DMS114 treated with DMSO at 0.1 percent for 48 hours (cell line): ENCODE results near the gene PIP5KL1.

Experiments
- DNase-seq: peaks from one replicate; lab custom pipeline; 2025; ENCODE audit not compliant: unreplicated experiment; lab: John Stamatoyannopoulos, UW

PIP5KL1 gene, protein sequence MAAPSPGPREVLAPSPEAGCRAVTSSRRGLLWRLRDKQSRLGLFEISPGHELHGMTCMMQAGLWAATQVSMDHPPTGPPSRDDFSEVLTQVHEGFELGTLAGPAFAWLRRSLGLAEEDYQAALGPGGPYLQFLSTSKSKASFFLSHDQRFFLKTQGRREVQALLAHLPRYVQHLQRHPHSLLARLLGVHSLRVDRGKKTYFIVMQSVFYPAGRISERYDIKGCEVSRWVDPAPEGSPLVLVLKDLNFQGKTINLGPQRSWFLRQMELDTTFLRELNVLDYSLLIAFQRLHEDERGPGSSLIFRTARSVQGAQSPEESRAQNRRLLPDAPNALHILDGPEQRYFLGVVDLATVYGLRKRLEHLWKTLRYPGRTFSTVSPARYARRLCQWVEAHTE

DNA sequence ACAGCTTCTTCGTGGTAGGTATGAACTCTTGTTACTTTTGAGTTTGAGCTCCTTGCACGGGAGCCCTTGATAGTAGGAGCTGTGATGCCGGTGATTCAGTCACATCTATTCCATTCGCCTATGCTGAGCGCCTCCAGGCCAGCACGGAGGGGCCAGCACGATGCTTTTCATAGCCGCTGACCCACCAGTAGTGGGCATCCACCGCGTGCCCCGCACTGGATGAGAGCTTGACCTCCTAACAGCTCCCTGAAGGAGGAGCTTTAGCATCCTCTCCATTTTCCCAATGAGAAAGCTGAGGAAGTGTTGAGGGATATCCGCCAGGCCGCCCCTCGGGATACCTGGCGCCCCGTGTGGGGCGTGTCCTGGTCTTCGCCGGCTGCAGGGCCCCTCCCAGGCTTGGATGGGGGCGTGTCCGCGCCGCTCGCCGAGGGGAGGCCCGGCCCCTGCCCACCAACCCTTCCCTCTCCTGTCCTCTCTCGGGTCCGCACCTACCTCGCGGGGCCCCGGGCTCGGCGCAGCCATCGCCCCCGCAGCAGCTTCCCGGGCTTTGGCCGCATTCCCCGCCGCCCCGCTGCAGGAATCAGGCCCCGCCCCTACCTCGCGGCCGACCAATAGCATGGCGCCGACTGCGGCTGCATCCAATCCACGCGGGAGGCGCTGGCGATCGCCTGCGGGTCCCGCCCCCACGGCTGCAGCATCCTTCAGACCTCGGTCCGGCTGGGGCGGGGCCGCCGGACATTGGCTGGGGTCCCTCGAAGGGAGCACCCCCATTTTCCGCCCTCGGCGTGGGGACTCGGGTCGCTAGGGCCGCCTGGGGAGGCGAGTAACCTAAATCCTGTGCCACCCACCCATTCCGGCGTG is at the start of gene PIP5KL1:
PIP5KL1 (minus strand) TSS at position 547 of the 861 bp plus-strand sequence; CDS start at position 522, 25 bp downstream.
- DNase-seq: peak; percentile 55

GRCh38 chr9:127980060-127980705 is 49.6 kb upstream of the PIP5KL1 start:
- DNase-seq: no peak

GRCh38 chr9:127979333-127980059 is 48.9 kb upstream of the PIP5KL1 start:
- no peak for DNase-seq

- DNase-seq: no peak
These were observed 48.4 kb upstream of the PIP5KL1 start for GRCh38 chr9:127979015-127979332.

DNA sequence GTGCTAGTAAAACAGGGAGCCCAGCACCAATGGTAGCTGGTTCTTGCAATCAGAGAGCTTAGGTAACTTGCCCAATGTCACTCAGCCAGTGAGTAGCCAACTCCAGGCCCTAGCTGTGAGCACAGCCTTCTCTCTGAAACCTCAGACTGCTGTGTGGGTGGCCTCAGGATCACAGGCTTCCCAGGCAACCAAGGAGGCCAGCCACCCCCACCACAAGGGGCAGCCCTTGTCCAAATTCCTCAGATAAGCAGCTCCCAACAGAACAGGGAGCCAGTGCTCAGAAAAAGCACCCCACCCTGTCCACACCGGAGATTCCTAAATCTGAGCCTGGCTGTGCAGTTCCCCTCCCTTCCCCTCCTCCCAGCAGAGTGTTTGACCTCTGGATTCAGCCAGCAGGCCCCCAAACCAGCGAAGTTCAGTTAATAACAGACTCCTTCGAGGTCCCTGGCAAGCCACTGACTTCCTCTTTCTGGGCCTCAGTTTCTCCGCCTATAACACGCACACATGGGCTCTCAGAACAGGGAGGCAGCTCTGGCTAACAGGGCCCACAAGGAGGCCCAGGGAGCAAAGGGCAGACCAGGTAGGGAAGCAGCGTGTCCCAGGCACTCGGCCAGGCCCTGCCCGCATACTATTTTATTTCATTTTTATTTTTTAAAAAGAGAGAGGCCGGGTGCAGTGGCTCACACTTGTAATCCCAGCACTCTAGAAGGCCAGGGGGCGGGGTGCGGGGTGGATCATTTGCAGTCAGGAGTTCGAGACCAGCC is 47.5 kb upstream of the PIP5KL1 start:
- DNase-seq: no peak

DNA sequence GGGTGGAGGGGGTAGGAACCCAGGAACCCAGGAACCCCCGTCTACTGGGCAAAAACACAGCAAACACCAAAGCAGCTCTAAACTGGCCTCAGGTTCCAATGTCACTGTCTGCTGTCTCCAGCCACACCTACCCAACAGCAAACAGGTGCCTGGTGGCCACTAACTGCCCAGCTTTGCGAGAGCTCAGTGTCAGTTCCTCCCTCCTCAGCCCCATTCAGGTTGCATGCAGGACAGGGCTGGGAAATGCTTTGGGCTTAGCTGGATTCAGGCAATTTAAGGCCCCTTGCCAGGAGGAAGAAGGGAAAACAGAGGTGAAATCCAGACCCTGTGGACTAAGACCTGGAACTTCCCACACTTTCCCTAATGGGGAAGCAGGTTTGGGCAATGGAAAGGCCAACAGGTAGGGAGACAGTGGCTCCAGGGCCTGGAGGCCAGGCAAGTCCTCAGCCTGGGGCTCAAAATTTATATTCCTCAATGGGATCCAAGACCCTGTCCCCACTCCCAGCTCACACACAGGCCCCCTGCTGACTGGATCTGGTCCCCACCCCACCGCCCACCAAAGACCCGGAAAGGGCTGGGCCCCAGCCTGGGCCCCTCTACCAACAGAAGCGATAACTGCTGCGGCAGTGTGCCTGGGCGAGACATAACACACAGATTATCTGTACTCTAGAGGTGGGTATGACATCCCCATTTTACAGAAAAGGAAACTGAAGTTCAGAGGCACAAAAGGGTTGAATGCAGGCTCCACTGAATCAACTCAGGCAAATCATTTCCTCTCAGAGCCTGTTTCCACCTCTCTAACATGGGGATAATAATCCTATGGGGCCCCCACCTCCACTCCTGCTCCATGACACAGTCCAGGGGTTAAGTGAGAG is 46.7 kb upstream of the PIP5KL1 start:
- no peak for DNase-seq

- DNase-seq: no peak
These were observed 45.9 kb upstream of the PIP5KL1 start for GRCh38 chr9:127976498-127976897.

DNA sequence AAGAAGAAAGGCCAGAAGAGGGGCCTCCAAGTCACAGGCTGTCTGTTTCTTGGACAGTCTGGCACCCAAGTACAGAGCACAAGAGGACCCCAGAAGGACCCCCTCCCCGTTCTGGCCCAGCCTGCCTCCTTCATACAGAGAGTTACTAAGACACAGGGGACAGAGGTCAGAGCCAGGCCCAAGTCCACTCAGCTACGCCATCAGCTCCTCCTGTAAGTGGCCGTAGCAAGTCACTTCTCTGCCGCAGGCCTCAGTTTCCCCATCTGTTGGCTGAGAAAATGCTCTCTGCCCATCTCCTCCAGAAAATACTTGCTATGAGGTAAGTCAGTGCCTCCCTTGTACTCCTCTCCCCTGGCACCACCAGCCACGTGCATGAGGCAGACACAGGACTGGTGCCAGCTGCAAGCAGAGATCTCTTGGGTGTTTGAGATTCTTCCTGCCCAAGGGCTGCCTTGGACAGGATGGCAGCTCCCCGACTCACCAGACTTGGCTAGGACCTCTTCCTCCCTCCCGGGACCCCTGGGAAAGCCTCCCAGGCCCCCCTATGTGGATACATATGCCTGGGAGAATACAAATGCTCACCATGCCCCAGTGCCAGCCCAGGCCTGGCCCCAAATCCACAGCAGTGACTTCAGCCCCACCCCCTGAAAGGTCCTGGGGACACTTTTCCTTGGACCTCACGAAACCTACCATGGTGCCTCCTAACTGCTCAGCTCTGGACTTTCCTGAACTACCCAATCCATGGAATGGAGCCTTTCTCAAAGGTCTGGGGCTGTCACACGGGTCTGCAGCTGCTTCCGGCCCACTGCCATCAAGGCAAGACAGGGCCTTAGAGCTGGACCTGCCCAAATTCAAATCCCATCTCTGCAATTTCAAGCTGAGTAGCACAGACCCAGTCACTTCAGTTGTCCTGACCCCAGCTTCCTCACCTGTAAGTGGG is 45.1 kb upstream of the PIP5KL1 start:
- no peak for DNase-seq

- no peak for DNase-seq
These were observed 44.2 kb upstream of the PIP5KL1 start for GRCh38 chr9:127974769-127975261.

- DNase-seq: no peak
These were observed 43.6 kb upstream of the PIP5KL1 start for GRCh38 chr9:127974001-127974768.

DNA sequence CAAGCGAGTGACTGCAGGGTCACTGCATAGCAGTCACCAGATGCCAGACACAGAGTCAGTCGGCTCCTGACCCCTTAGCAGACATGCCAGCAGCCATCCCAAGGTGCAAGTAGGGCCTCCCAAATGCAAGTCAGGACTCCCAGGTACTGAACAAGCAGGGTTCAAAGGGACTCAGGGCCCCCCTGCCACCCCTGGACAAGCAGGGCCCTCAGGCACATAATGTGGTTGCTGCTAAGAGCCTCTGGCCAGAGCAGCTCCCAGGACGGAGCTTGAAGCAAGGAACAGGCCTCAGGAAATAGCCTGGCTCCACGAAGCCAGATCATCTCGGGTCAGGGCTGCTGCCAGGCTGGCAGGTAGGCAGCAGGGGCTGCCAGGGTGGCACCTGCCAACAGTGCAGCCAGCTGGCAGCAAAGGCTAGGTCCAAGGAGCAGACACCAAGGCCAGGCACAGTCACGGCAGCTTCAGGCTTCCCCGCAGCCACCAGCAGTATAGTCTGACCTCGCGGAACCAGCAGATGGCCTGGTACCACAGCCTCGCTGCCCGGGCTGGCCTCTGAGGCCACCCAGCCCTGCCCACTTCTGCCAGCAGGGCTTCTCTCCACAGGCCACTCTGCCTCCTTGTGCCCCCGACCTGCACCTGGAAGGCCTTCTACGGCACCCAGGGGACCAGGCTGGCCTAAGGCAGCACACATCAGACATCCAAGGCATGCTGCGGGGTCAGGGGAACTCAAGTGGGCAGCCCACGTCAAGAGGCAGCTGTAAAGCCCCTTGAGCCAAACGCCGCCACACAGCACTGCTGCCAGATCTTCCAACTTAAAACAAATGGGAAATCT is 42.8 kb upstream of the PIP5KL1 start:
- DNase-seq: no peak

- DNase-seq: no peak
These were observed 41.8 kb upstream of the PIP5KL1 start for GRCh38 chr9:127972236-127972871.

- DNase-seq: no peak
These were observed 41.0 kb upstream of the PIP5KL1 start for GRCh38 chr9:127971357-127972235.

- no peak for DNase-seq
These were observed 40.1 kb upstream of the PIP5KL1 start for GRCh38 chr9:127970401-127971313.
